Skin epidermis (tissue), 12 donors: ENCODE data around the gene POLR2M.

Experiments
- H3K27ac ChIP-seq, 21 experiments: fragments of 200-600 bp; sonication (generic) in 11 of 21; one replicate each; pipeline ENCODE4 v1.5.0; 2020; ENCODE audit warnings: mild to moderate bottlenecking in 3 of 21, inconsistent platforms in 2 of 21, moderate library complexity in 2 of 21
- H3K4me3 ChIP-seq, 7 experiments: fragments of 200-600 bp; sonication (generic) in 2 of 7; one replicate each; pipeline ENCODE4 v1.5.0; 2020; ENCODE audit warnings: inconsistent platforms in 2 of 7, mild to moderate bottlenecking in 2 of 7, moderate library complexity in 1 of 7

Gene POLR2M

DNA sequence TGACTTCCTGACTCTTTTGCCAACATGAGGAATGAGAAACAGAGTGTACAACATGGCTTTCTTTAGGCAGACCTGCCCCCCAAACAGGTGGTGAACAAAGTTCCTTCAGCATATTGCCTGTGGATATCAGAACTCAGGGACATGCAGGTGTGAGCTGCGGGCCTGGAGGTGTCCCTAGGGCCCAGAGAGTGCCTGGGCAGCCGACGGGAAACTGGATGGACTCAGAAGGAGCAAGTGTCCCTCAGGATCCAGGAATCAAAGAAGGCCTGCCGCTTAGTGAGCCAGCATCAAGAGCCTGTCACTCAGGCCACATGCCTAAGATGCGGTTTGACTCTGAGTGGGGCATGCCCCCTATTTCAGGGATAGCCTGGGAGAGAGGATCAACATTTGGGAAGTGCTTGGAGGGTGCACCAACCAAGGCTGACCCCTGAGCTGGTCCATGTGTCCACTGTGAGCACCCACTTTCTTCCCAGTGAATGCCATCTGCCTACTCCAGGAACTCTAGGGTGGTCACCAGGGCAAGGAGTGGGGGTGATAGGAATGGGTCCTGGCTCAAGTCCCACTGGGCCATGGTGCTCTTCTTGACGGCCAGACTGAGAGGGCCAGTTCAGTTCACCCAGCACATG, 16.1 kb upstream of the POLR2M start:
- no peak overlapping the region for H3K4me3 ChIP-seq
- H3K27ac ChIP-seq: peak overlapping the region in 1 of 21 experiments; percentile 10

DNA sequence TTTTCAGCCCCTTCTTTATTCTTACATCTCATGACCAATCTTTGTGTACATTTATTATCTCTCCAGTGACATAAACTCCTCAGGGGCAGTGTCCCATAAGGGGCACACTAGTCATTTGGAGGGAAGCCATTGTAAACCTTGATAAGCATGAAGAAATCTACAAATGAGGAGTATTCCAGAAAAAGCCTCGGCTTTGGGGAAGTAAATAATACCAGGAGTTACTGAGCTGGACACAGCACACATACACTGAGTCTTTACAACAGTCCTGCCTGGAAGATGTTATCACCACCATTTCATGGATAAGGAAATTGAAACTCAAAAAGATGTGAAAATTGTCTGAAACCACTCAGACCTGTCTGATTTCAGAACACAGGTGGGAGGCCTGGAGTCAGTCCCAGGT, 15.4 kb upstream of the POLR2M start:
- Histone ChIP-seq H3K27ac (no peak overlapping the region), H3K4me3 (no peak overlapping the region)

DNA sequence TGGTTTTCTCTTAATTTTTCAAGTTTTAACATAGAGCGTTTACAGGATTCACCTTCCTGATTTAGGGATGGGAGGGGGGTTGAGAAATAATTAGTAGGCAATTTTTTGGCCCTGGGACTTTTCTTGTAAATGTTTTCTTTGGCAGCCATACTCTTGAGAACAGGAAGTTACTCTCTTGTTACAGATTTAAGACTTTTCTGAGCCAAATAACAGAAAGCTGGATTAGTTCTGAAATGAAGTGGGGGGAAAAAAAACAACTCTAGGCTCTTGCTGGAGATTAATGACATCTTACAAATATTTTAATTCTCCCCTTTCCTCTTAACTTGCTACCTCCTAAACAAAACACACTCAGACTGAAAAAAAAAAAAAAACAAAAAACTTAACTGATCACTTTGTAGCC, 13.8 kb upstream of the POLR2M start:
- no peak overlapping the region for H3K27ac ChIP-seq

DNA sequence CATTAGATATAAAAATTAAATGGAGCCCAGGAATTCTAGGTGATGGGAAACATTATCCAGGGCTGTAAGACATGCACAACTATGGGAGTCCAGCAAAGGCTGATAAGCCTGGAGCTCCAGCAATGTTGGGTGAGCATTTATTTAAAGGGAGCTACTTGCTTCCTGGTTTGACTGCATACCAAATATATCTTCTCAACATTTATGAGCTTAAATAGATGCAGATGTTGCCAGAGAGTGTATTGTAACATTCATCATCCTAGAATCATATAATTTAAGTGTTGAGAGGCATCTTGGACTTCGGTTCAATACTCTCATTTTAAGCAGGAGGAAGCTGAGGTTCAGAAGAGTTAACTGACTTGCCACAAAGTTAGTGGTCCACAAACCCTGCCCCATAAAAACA, 12.2 kb upstream of the POLR2M start:
- Histone ChIP-seq H3K27ac (no peak overlapping the region), H3K4me3 (no peak overlapping the region)

More for the DNA sequence above, 13.8 kb upstream of the POLR2M start:
- H3K4me3 ChIP-seq: no peak overlapping the region

DNA sequence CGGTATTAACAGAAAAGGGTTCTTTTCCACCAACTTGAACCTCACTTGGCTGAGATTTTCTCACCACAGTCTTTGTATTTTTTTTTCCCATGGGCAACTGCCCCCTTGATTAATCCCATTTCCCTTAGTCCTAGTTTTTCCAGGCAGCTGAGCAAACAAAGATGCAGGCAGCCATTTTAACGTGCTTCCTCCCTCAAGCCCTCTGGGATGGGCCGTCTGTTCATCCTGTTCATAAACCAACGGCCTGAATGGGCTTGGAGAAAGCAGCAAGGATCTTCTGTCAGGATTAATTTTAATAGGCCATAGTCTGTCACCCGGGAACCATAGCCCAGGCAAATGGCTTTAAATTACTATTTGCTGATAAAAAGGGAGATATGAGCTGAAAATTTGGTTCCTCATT, 10.4 kb upstream of the POLR2M start:
- Histone ChIP-seq H3K27ac (no peak overlapping the region), H3K4me3 (no peak overlapping the region)

DNA sequence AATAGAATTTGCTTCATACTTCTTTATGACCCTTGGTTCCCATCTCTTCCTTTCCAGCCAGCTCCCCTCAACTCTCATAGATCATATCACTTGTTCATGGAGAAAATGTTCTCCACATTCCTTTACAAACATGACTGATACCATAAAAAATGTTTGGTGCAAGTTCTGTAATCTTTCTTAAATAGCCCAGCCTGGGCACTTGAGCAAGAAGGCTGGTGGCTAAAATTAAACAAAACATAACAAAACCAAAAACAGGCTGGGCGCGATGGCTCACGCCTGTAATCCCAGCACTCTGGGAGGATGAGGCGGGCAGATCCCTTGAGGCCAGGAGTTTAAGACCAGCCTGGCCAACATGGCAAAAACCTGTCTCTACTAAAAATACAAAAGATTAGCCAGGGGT, 8.9 kb upstream of the POLR2M start:
- Histone ChIP-seq H3K27ac (no peak overlapping the region), H3K4me3 (no peak overlapping the region)

DNA sequence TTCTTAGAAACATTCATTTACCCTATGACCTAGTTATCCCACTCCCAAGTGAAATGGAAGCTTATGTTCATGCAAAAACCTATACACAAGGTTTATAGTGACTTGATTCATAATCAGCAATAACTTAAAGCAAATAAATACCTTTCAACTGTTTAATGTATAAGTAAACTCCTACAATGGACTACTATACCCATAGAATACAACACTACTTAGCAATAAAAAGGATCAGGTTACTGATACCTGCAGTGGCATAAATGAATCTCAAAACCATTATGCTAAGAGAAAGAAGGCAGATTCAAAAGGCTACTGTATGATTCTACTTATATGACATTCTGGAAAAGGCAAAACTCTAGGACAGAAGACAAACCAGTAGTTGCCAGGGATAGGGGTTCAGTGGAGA, 8.3 kb upstream of the POLR2M start:
- no peak overlapping the region for H3K4me3 ChIP-seq
- H3K27ac ChIP-seq: no peak overlapping the region

DNA sequence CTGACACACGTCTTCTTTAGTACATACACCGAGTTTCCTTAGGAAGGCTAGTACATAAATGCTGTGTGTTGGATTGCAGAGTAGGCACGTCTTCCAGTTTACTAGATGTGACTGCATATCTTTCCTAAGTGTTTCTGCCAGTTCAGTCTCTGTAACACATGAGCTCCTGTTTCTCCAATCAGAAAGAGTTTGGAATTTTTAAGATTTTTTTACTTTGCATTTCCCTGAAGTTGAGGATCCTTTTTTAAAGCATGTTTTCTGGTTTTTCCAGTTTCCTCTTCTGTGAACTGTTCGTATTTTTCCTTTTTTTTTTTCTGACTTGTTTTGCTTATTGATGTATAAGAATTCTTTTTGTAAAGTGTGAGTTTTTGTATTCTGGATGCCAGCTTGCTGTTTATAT, 7.5 kb upstream of the POLR2M start:
- no peak overlapping the region for H3K4me3 ChIP-seq
- no peak overlapping the region for H3K27ac ChIP-seq

DNA sequence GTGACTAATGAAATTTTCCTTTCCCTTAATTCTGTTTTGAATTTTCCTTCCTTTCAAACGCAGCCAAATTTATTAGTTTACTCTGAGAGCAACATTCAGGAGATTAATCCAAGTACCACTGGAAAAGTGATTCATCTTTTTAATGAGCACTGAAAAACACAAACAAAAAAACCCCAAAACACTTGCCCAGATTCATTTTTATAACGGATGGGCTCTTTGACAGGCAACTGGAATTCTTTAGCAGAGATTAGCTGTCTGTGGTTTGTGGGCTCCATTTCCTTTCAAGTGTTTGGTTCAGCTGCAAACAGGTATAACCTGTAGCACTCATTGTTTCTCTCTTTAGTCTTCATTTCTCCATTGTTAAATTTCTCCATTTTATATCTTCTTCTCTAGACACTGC, 3.1 kb upstream of the POLR2M start:
- H3K4me3 ChIP-seq: no peak overlapping the region
- H3K27ac ChIP-seq: peak overlapping the region in 2 of 21 experiments; percentile 17 to 41

DNA sequence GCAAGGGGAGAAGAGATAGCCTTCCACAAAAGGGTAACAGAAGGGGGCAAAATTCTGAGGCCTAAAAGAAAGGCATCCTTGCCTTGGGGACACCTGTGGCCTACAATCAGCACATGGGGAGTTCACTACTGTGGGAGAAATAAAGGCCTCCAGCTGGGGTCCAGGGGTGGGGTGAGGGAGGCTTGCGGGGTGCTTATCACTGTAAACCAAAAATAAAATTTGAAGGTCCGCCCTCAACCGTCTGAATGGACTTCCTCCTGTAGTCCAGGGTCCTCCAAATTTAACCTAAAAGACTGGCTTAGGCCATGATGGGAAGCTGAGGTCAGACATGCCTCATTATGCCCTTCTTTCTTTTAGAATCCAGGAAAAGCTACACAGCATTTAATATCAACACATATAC, 2.1 kb upstream of the POLR2M start:
- Histone ChIP-seq H3K27ac (peak overlapping the region in 1 of 21 experiments; percentile 27), H3K4me3 (no peak overlapping the region)

DNA sequence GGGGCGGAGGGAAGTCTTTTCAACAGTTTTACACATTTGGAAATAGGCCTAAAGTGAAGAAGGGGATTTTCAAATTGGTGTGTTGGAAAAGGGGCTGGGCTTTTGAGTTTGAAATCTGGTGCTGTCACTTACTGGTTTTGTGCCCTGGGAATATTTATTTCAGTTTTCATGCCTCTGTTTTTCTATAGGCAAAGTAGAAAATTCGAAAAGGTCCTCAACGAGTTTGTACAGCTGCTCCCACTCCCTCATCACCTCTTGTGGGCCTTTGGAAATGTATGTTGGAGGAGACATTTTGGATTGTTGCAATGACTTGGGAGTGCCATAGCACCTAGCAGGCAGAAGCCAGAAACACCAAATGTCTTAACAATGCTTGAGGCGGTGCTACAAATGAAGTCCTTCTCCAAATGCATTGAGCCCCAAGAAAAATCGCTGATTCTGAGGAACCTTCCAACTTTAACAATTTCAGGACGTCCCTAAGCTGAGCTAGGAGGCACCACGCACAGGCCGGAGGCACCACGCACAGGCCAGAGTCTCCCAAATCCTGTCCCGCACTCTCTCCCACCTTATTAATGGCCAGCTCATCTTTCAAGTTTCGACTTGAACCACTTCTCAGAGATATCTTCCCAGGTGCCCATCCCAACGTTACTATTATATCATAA, 639 bp upstream of the POLR2M start:
- Histone ChIP-seq H3K27ac (peak overlapping the region in 20 of 21 experiments; percentile 92 to 100 (median 98)), H3K4me3 (peak overlapping the region; percentile 65 to 97 (median 85))

DNA sequence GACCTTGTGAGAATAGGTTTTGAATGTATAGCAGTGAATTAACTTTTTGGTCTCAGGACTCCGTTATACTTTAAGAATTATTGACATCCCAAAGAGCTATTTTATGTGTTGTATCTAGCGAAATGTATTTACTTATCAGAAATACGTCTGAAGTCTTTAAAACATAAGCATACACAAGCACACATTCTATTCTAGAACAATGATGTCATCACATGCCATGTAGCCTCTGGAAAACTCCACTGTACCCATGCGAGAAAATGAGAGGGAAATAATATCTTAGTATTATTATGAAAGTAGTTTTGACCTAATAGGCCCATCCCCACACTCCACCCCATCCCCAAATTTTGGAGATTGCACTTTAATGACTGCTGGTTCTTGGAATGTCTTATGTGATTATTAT, 1.5 kb downstream of the POLR2M start:
- H3K27ac ChIP-seq: peak overlapping the region in 6 of 21 experiments; percentile 97 to 99 (median 98)
- peak overlapping the region in 3 of 7 experiments; percentile 72 to 88 (median 85) for H3K4me3 ChIP-seq

DNA sequence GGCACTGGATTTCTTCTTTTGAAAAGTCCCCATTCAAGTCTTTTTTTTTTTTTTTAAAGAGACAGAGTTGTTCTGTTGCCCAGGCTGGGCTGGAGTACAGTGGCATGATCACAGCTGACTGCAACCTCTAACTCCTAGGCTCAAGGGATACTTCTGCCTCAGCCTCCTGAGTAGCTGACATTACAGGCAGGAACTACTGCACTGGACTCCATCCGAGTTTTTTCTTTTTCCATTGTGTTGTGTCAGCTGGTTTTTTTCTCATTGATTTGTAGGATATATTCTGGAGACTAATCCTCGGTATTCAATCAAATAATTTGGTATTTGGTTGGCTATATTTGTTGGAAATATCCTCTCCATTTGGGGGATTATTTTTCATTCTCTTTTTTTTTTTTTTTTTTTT, 11.8 kb downstream of the POLR2M start:
- Histone ChIP-seq H3K4me3 (no peak overlapping the region), H3K27ac (no peak overlapping the region)

DNA sequence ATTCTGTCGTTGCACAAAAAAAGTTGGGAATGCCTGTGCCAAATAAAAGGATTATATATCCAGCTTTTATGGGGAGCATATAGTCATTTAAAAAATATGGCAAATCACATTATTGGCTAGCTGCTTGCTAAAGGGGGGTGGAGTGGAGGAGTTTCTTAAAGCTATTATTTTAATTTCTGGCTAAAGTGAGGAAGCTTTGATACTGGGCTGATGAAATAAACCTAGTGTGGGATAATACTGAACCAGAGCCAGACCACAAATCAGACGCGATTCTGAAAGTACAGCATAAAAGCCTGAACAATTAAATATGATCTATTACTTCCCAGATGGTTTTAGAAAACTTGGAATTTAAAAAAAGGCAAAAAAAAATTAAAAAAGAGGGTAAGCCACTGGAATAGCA, 14.4 kb downstream of the POLR2M start:
- Histone ChIP-seq H3K4me3 (no peak overlapping the region), H3K27ac (no peak overlapping the region)

DNA sequence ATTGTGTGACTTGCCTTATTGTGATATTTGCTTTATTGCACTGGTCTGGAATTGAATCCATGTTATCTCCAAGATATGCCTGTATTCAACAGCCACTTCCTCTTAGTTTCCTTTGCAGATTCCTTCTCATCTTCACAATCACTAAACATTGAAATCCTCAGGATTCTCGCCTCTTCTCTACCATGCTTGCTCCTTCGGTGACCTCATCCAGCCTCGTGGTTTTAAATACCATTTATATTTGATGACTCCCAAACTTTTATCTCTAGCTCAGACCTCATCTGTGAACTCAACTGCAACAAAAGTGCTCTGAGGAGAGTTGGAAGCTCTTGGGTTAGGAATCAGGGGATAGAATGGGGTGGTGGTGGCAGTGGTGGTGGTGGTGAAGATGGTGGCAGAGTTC, 19.9 kb downstream of the POLR2M start:
- no peak overlapping the region for H3K27ac ChIP-seq
- no peak overlapping the region for H3K4me3 ChIP-seq

DNA sequence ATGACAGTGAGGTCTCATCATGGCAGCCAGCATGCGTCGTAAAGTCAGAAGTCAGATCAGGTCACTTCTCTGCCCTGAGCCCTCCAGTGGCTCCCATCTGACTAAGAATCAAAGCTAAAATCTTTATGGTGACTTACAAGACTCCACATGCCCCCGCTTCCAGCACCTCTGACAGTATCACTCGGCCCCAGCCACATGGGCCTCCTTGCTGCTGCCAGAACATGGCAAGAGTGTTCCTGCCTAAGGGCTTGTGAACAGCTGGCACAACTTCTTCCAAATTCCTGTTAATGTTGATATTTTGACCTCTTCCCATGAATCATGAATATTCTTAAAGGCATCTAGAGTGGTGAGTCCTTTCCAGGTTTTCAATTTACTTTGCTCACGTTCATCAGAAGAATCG, 20.5 kb downstream of the POLR2M start:
- Histone ChIP-seq H3K4me3 (no peak overlapping the region), H3K27ac (no peak overlapping the region)

DNA sequence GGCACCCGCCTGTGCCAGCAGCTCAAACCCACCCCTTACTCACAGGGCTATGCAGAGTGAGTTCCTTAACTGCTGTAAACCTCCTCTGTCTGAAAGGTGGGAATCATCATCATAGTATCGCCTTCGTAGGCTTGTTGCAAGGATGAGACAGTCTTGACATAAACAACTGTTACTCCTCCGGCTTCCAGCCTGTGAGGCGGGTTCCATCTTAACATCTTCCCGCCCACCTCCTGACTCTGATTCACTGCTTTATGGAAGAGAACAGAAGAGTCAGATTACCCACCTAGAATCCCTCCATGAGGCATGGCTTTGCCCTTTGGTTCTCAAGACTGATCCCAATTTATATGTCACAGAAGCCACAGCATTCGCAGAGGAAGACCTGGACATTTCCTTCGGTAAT, 21.9 kb downstream of the POLR2M start:
- H3K4me3 ChIP-seq: no peak overlapping the region
- H3K27ac ChIP-seq: no peak overlapping the region

DNA sequence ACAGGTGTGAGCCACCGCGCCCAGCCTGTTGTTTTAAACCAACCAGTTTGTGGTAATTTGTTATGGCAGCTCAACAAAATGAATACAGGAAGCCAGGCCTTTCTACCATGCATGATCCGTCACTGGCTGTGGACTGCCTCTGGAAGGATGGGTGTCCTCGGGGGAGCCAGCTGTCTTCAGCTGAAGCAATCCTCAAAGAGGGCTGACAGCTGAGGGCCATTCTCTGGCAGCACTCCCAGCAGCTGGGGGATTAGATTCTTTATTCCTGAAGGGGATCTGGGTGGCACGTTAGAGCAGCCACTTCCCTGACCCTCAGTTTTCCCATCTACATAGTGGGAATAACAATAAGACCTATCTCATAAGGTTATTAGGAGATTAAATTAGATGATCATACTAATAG, 24.4 kb downstream of the POLR2M start:
- Histone ChIP-seq H3K27ac (no peak overlapping the region), H3K4me3 (no peak overlapping the region)

DNA sequence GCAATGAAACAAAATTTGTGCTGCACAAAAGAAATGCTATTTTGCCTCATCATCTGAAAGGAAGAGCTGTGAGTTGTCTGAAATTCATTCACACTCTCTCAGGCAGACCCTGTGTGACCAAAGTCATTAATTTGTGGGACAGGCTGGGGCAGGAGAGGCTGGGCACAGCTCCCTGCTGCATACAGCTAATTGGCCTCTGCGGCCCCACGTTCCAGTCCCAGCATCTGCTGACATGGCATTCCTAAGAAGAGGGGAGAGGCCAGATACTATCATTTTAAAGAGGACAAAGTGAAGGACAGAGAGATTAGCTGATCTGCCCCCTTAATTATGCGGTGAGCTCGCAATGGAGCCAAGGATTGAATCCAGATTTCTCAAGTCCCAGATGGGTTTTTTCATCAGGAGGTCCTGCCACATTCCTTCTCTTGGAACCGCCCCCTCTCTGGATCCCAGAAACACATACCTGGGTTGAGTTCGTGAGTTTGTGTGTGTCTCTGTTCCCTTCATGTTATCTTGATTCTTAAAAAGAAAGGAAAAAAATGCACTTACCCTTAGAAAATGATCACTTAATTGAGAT, 25.1 kb downstream of the POLR2M start:
- Histone ChIP-seq H3K27ac (no peak overlapping the region), H3K4me3 (no peak overlapping the region)

DNA sequence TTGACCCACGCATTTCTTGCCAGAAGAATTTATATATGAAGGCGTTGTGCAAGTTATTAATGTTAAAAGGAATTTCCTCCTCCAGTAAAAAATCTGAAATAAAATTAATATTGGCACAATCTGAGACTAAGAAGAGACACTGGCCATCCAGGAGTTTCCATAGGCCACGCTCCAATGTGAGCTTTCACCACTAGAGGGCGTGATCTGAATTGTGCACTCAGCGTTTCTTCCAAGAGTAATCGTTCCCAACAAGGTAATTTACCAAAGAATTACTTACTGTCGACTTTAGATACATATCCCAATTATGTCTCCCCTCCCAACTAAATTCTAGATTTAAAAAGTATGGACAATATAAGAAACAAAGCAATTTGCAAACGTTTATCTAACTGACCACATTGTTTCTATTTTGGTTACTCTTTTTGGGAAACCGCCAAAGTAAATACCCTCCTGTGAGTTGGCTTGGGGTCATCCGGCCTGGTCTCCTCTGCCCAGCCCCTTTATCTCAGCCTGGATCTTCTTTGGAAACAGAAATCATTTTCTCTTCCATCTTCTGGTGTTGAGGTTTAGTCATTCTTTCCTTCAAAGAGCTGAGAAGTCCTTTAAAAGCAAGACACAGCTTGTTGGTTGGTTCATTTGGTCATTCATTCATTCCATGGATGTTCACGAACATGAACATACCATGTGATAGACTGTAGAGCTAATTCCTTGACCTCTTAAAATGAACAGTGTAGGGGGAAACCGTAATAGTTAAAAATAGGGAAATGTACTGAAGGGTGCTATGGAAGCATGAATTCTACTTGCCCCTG, 26.2 kb downstream of the POLR2M start:
- Histone ChIP-seq H3K27ac (no peak overlapping the region), H3K4me3 (no peak overlapping the region)

DNA sequence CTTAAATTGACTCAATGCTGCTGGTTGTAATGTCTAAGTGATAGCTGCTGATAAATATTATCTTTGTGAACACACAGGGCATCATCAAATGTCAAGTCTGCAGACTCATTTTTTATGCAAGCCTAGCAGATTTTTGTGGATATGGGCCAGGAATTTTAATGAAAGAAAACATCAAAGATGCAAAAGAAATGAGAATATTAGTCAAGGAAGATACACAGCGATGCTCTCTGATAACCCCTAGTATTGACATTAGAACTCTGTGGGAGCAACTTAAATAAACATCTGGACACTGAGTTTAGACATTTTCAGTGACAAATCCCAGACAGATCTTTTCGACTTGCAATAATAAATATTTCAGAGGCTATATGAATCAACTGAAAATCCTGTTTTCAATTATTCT, 28.3 kb downstream of the POLR2M start:
- no peak overlapping the region for H3K4me3 ChIP-seq
- H3K27ac ChIP-seq: no peak overlapping the region
